Measurements from ENCODE around the gene SLC35G6.
"Not testable (repeated sequence)": the region's sequence is repeated elsewhere in the genome, so short reads cannot be mapped to it uniquely, and the experiment has no call there.

SLC35G6 gene

GRCh38 chr17:7467498-7467897 is 13.7 kb upstream of the SLC35G6 start:
- TF ChIP-seq CTCF (conservative IDR thresholded peaks at IDR 0.05; ENCODE audit: low read length): no peak
- H3K4me3 ChIP-seq (ENCODE audit: low read length): no peak overlapping the region
- no peak for DNase-seq (ENCODE audit: low read depth)

DNA sequence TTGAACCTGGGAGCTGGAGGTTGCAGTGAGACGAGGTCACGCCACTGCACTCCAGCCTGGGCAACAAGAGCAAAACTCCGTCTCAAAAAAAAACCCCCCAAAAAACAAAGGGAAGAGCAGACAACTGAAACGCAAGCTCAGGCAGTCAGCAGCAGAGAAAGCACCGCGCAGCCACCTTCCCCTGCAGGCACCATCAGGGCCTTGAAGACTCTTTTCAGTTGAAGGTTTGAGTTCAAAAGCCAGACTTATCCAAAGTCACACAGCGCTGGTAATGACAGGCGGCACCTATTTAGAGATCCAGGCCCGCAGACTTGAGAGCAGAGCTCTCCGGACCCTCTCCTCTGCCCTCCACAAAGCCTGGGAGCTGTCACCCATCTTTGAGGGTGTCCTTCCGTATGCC is 13.0 kb upstream of the SLC35G6 start:
- no peak for DNase-seq (ENCODE audit: low read depth)
- no peak for TF ChIP-seq CTCF (conservative IDR thresholded peaks at IDR 0.05; ENCODE audit: low read length)

GRCh38 chr17:7468804-7469389 is 12.3 kb upstream of the SLC35G6 start:
- no peak for DNase-seq (ENCODE audit: low read depth)
- TF ChIP-seq CTCF (conservative IDR thresholded peaks at IDR 0.05; ENCODE audit: low read length): no peak
- no peak overlapping the region for H3K4me3 ChIP-seq (ENCODE audit: low read length)

More for the DNA sequence above, 13.0 kb upstream of the SLC35G6 start:
- no peak overlapping the region for H3K4me3 ChIP-seq (ENCODE audit: low read length)

- DNase-seq (ENCODE audit: low read depth); H3K4me3 ChIP-seq (ENCODE audit: low read length): not testable (repeated sequence)
Observed at GRCh38 chr17:7469843-7470242, 11.4 kb upstream of the SLC35G6 start.

GRCh38 chr17:7470457-7470973 is 10.7 kb upstream of the SLC35G6 start:
- DNase-seq (ENCODE audit: low read depth); H3K4me3 ChIP-seq (ENCODE audit: low read length): not testable (repeated sequence)

DNA sequence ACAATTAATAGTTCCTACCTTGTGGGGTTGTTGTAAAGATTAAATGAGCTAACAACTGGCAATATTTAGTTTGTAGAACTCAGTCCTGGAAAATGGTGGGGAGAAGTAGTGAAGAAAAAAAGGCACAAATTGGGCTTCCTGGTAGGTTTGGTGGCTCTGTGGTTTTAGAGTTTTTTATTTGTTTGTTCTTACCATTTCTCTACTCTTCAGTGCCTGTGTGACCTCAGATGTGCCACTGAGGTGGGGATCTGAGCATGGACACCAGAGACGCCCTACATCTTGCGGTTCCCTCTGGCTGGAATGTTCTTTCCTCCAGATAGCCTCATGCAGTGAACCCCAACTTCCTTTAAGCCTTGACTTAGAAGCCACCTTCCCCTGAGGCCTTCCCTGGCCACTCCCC is 9.5 kb upstream of the SLC35G6 start:
- no peak overlapping the region for H3K4me3 ChIP-seq (ENCODE audit: low read length)
- no peak for DNase-seq (ENCODE audit: low read depth)
- no peak for TF ChIP-seq CTCF (conservative IDR thresholded peaks at IDR 0.05; ENCODE audit: low read length)

DNA sequence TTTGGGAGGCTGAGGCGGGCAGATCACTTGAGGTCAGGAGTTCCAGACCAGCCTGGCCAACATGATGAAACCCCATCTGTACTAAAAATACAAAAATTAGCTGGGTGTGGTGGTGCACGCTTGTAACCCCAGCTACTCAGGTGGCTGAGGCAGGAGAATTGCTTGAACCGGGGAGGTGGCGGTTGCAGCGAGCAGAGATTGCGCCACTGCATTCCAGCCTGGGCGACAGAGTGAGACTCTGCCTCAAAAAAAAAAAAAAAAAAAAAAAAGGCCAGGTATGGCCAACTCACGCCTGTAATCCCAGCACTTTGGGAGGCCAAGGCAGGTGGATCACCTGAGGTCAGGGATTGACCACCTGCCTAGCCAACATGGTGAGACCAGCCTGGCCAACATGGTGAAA is 6.5 kb upstream of the SLC35G6 start:
- not testable (repeated sequence) for DNase-seq (ENCODE audit: low read depth); H3K4me3 ChIP-seq (ENCODE audit: low read length)

- TF ChIP-seq CTCF (conservative IDR thresholded peaks at IDR 0.05; ENCODE audit: low read length): no peak
- peak; percentile 83 for DNase-seq (ENCODE audit: low read depth)
- peak overlapping the region; percentile 16 for H3K4me3 ChIP-seq (ENCODE audit: low read length)
Observed at GRCh38 chr17:7475764-7476422, 5.4 kb upstream of the SLC35G6 start.
